ENCODE measurements around the gene LCN1. TPM values are rescaled to one million over a fixed set of nuclear protein-coding genes. Genes with fewer than 3 reads are reported as not detected.
"Not testable (repeated sequence)": the region's sequence is repeated elsewhere in the genome, so short reads cannot be mapped to it uniquely, and the experiment has no call there.

The LCN1 gene
- total and polyA plus RNA-seq, 2 of the 8 experiments (the other 6 are each of a cell fraction or from before 2014, with no cell fraction given): not detected

- TF ChIP-seq E2F6 (IDR thresholded peaks at IDR 0.05): no peak
- TF ChIP-seq POLR2AphosphoS5 (IDR thresholded peaks at IDR 0.05; ENCODE audit: low read depth, low read length): no peak
- no peak for TF ChIP-seq PHF8 (conservative IDR thresholded peaks at IDR 0.05; ENCODE audit: low read depth, low read length)
- no peak for TF ChIP-seq TCF12 (IDR thresholded peaks at IDR 0.05; ENCODE audit: low read depth, low read length)
- TF ChIP-seq SAP30 (IDR thresholded peaks at IDR 0.05; ENCODE audit: insufficient read depth, insufficient replicate concordance, low read length): no peak
- no peak for TF ChIP-seq TEAD4 (IDR thresholded peaks at IDR 0.05; ENCODE audit: low read depth, low read length)
- TF ChIP-seq KDM1A (IDR thresholded peaks at IDR 0.05; ENCODE audit: borderline replicate concordance, low read length): no peak
Measured at GRCh38 chr9:135547756-135548736, 26.8 kb downstream of the LCN1 start (continued).

- H3K4ac ChIP-seq (replicated peaks; ENCODE audit: insufficient read length, low read depth, low read length); H3K27me3 ChIP-seq (replicated peaks in 1 of 4; ENCODE audit: control insufficient read depth in 3 of 4, extremely low read depth in 1 of 4, insufficient read depth in 3 of 4, low read length in 3 of 4); H3K4me1 ChIP-seq (replicated peaks in 1 of 4; ENCODE audit: control insufficient read depth in 3 of 4, insufficient read depth in 4 of 4, low read length in 3 of 4); H3K79me2 ChIP-seq (ENCODE audit: control insufficient read depth in 1 of 2, insufficient read depth in 2 of 2, low read length in 2 of 2); H2BK15ac ChIP-seq (ENCODE audit: low read length); FAIRE-seq; H3K4me2 ChIP-seq (ENCODE audit: insufficient read depth in 1 of 2, low read depth in 2 of 2, low read length in 2 of 2); H3K23ac ChIP-seq (ENCODE audit: insufficient read length); H4K5ac ChIP-seq (ENCODE audit: insufficient read length, low read depth, low read length); H2BK5ac ChIP-seq (ENCODE audit: low read depth, low read length); H3K23me2 ChIP-seq (ENCODE audit: low read depth, low read length); H4K8ac ChIP-seq (ENCODE audit: extremely low read depth, insufficient read depth, low read length); H3K27ac ChIP-seq (ENCODE audit: low read depth, low read length); H3K79me1 ChIP-seq (ENCODE audit: low read depth, low read length); H3K9me3 ChIP-seq (ENCODE audit: insufficient read depth in 2 of 2, low read depth in 1 of 2, low read length in 1 of 2); H3K36me3 ChIP-seq (ENCODE audit: control insufficient read depth in 2 of 4, insufficient read depth in 4 of 4, low read length in 3 of 4); H2AK5ac ChIP-seq (ENCODE audit: low read depth, low read length); H3K14ac ChIP-seq (ENCODE audit: insufficient read length); H2BK12ac ChIP-seq (ENCODE audit: low read depth, low read length); H3K4me3 ChIP-seq (ENCODE audit: extremely low read depth in 1 of 4, insufficient read depth in 2 of 4, low read depth in 3 of 4, low read length in 4 of 4); H2AFZ ChIP-seq (ENCODE audit: low read length); H4K91ac ChIP-seq (replicated peaks; ENCODE audit: insufficient read length, low read length); H3K18ac ChIP-seq (ENCODE audit: extremely low read depth, low read length); H2BK20ac ChIP-seq (ENCODE audit: low read length); H3K9ac ChIP-seq (replicated peaks in 1 of 4; ENCODE audit: extremely low read depth in 1 of 4, low read depth in 3 of 4, low read length in 3 of 4); POLR2A ChIA-PET (ENCODE audit: partially characterized antibody); H3K56ac ChIP-seq (replicated peaks; ENCODE audit: insufficient read length, low read depth, low read length); H2BK120ac ChIP-seq (replicated peaks; ENCODE audit: low read depth, low read length); DNase-seq (ENCODE audit: low read depth in 1 of 2, low spot score in 2 of 2); H4K20me1 ChIP-seq (replicated peaks in 1 of 2; ENCODE audit: control insufficient read depth in 1 of 2, insufficient read depth in 2 of 2, low read length in 2 of 2): not testable (repeated sequence)
- CTCF ChIA-PET (ENCODE audit: partially characterized antibody): interaction anchor here (1.7 kb wide), 1 partner anchor 55 kb away, joined by 7 read pairs; no protein-coding TSS in a partner anchor
- WGBS, 2 experiments (ENCODE audit: extremely low coverage in 1 of 2, insufficient coverage in 1 of 2, insufficient read length in 1 of 2, insufficient replicate concordance in 2 of 2, low coverage in 1 of 2, low lambda C conversion rate in 2 of 2, missing lambda C conversion rate in 1 of 2): 92% methylated on average over 15 of the region's 28 CpGs; no CpG with 5 or more reads in 1 of the 2 experiments
Measured at GRCh38 chr9:135549478-135550343, 28.5 kb downstream of the LCN1 start.

Measured in H1 (cell line).